NCI-H1092 (cell line): ENCODE measurements around the gene NATD1.

Experiments used
- DNase-seq: peaks from one replicate; lab custom pipeline; 2025; lab: John Stamatoyannopoulos, UW

The NATD1 gene

DNA sequence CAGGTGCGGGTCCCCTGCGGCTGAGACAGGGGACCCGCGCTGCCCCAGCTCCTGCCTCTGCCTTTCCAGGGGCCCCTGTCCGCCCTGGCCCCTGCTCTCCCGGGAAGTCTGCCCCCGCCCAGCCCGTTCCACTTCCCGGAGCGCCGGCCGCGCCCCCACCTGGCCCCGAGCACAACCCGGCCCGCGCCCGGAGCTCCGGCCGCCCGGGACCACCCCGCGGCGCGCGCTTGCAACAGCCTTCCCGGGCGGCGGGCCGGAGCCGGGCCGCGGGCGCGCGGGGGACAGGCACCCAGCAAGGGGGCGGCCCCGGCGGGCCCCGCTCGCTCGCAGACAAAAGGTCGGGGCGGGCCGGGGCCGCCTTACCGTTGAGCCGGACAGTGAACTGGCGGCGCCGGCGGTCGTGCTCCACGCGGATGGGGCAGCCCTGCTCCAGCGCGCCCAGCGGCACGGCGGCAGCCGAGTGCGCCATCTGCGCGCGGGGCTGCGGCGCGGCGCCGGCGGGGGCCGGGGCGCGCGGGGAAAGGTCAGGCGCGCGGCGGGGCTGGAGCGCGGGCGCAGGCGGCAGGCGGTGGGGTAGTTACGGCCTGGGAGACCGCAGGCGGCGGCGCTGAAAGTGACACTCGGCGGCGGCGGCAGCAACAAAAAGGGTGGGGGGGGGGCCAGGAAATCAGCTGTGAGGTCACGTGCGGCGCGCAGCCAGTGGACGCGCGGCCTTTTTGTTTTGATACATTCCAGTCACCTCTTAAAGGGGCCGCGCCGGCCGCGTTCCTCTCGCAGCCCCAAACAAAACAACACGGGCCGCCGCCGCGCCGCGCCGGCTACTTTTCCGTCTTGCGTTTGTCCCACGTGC is at the start of gene NATD1:
Gene NATD1, minus strand, starts transcription at position 615 of the 850 bp plus-strand sequence. Its CDS starts 146 bp downstream, at position 469.
- peak; percentile 62 for DNase-seq

GRCh38 chr17:21301593-21302550 is 48.7 kb upstream of the NATD1 start:
- peak; percentile 34 for DNase-seq

DNA sequence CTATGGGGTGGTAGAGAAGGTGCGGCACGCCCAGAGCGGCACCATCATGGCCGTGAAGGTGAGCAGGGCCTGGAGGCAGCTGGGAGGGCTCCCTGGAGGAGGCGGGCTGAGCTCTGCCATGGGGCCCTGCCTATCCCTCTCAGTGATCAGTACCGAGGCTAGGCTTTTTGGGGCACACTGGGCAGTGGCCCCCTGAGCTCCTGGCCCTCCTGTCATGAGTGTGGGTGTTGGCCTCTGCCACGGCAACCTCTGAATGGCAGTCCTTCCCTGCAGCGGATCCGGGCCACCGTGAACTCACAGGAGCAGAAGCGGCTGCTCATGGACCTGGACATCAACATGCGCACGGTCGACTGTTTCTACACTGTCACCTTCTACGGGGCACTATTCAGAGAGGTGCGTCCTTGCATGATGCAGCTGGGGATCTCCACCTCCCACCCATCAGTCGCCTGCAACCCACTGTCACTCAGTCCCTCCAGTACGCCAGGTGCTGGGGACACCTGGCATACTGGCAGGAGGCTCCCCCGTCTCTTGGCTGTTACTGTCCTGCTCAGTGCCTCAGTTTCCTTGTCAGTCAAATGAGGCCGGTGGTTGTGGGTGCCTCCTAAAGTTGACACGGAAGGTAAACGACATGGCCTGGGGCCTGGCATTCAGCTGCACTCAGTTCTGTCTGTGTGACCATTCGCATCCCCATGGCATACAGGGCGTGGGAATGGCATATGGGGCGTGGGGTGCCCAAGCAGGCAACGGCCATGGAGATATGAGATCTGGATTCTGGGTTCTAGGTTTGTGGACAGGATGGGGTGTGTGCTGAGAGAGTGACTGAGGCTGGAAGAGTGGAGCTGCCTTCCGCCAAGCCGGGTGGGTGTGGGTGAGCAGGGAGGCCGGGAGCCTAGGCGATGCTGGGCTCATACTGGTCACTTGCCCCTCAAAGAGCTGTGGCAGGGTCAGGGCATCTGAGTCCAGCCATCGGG is 47.7 kb upstream of the NATD1 start:
- no peak for DNase-seq

- no peak for DNase-seq
Observed at GRCh38 chr17:21299981-21300600, 46.9 kb upstream of the NATD1 start.

DNA sequence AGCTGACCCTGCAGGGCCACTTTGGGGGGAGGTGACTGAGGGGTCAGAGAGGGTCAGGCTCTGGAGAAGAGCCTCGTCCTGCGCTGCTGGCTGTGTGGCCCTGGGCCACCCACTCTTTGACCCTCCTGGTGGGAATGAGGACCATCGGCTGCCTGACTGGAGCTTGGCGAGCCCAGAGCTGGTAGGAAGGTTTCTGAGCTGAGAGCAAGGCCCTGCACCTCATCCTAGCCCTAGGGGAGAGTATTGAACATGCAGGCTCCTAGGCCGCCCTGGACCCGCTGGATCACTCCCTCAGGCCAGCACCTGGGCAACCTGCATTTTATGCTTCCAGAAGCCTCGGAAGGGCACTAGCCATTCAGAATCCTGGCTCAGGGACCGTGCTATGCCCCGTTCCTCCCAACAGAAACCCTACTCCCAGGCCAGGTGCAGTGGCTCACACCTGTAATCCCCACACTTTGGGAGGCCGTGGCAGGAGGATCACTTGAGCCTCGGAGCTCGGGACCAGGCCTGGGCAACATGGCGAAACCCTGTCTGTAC is 45.8 kb upstream of the NATD1 start:
- no peak for DNase-seq

DNA sequence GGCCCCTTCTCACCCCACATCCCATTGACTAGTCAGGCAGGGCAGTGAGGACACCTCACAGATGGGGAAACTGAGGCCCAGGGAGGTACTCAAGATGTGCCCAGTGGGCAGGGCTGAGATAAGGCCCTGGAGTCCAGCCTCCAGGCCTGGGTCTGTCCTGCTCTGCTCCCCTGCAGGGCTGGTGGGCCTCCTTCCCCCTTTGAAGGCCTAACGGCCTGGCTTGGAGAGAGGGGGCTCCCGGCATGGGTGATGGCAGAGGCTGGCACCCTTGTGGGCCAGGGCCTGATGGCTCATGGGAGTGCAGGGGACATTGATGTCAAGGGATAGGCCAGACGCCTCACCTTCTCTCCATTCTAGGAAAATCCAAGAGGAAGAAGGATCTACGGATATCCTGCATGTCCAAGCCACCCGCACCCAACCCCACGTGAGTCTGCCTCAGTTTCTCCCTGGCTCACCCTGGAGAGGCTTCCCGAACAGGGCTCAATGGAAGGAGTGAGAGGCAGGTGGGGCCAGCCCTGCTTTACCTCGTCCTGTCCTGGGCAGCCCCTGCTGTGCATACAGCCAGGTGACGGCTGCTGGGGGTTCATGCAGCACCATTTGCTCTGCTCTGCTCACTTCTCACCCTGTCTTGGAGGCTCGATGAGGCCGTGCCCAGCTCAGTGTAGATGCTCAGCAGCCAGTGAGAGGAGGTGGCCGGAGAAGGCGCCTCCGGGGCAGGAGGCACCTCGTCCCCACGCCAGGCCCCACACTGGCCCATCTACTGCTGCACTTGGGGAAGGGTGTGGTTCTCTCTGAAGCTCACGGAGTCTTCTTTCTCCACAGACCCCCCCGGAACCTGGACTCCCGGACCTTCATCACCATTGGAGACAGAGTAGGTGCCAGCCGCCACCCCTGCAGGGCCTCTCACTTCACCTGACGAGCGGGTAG is 45.1 kb upstream of the NATD1 start:
- DNase-seq: no peak

- no peak for DNase-seq
Observed at GRCh38 chr17:21297597-21297996, 44.4 kb upstream of the NATD1 start.

DNA sequence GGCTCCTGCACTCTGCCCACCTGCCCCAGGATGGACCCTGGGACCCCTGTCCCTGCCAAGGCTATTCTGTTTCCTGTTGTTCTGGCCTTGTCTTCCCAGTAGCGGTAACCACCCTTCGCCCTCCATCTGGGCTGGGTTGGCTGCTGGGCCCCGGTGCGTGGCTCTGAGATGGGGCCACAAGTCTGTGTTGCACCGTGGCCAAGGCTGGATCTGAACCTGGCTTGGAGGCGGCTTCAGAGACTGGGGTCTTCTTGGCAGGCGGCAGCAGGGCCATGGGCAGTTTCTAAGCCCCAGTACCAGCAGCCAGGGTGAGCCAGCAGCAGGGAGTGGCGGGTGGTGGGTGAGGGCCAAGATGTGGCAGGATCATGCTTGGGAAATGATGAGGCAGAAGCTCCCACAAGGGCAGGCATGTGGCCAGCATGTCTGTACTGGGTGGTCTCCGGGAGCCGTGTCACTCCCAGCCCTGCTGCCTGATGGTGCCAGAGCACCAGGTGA is 43.9 kb upstream of the NATD1 start:
- DNase-seq: no peak

- no peak for DNase-seq
Observed at GRCh38 chr17:21296097-21297025, 43.2 kb upstream of the NATD1 start.

DNA sequence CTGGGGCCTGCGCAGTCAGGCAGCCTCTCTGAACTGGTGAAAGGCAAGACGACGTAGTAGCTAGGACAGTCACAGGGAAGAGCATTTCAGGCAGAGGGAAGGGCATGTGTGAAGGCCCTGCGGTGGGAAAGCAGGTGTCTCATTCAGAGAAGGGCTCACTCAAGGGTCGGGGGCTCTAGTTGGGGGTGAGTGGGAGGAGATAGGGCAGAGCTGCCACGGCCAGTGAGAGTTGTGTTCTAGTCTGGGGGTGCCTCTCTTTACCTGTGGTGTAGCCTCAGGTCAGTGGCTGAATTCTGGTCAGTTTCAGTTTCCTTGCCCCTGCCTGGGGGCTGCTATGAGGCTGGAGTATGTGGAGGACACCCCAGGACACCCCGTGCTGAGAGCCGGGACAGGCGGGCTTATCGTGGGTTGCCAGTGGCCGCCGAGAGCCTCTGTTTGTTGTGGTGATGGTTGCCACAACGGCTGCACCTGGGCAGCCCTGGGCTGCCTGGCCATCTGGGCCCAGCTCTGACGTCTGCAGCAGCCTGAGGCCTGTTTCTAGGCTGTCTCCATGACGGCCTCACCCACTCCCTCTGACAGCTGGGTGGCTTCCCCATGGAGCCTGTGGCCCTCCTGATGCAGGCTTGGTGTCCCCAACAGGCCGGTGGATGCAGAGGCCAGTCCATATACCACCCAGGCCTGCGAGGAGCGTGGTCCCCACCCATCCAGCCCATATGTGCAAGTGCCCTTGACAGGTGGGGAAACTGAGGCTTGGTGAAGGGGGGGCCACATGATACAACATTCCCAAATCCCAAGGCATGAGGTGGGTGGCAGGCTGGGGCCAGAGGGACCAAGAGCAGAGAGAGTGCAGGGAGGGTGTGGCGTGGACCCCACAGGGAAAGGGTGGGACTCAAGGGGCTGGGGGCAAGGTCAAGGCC is 42.1 kb upstream of the NATD1 start:
- no peak for DNase-seq

- no peak for DNase-seq
Observed at GRCh38 chr17:21294321-21295035, 41.3 kb upstream of the NATD1 start.

GRCh38 chr17:21293831-21294210 is 40.6 kb upstream of the NATD1 start:
- no peak for DNase-seq

DNA sequence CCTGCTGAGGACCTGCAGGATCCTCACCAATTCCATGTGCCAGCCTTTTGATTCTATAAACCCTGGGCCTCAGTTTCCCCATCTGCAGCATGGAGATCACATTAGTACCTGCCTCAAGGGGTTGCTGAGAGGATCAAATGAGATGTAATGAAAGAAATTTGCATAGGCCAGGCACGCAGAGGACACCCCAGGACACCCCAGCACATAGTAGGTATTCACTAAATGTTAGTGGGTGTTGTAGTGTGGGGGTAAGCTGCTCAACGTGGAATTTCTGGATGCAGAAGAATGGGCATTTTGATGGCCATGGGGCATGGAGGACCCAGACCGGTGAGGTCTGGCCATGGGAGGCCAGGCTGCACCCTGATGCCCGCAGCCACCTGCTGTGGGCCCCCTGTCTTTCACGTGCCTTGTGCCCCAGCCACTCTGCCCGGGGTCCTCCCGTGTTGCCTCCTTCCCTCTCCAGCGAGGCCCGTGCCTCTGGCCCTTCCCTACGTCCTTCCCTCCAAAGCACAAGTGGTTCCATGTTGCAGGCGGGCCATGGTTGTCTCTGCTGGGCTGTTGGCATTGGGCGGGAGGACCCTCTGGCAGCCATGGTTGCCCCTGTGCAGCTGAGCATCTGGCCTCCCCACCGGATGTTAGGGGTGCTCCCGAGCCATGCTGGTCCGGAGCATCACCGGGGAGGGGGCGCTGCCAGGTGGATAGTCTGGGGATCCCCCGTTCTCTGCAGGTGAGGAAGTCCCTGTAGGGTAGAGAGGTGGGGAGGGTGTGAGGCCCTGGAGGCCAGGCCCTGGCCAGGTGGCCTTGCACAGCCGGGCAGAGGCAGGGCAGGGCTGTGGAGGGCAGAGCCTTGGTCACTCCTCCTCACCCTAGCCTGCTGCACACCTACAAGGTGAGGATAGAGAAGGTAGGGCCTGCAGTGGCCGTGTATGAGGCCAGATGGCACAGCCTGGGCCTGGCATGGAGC is 39.9 kb upstream of the NATD1 start:
- DNase-seq: no peak

DNA sequence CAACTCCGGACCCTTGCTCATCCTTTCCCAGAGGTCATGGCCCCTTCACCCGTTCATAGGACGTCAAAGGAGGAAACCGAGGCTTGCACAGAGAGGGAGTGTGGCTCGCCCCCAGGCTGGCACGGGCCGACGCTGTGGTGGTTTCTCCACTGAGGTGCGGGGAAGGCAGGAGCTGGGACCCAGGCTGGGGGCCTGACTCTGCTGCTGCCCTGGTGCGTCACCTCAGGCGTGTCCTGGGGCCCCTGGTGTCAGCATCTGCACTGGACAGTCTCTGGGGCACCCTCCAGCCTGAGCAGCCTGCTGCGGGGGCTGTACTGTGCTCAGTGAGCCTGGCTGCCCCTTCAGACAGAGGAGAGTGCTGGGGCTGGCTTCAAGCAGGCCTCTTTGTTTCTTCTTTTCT is 38.7 kb upstream of the NATD1 start:
- no peak for DNase-seq

DNA sequence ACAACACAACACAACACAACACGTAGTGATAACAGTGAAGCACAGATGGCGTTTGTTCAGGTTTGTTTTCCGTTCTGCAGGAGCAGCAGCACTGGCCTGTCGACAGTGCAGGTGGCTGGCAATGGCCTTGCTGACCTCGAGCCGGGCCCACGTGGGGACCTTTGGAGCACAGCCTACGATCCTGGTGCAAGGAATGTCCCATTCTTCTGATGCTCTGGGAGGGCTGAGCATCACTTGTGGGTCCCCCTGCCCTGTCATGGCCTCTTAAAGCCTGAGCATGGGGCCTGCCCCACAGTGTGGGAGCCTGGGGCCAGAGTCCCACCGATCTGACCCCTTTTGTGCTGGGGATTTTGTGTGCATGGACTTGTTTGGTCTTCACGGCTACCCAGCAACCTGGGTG is 38.1 kb upstream of the NATD1 start:
- DNase-seq: no peak
